Activated T-helper 17 cell treated with anti-CD3 and anti-CD28 coated beads, Interleukin-2, amount 50 U/mL, for 72 hours (primary cell): ENCODE data around the gene APMAP. TPM values are rescaled to one million over a fixed set of nuclear protein-coding genes. Genes with fewer than 3 reads are reported as not detected.

Source experiments
- ATAC-seq: fragments of 150-1000 bp; cut with Tn5 transposase; replicated peaks from 2 replicates; pipeline ENCODE4 v1.10.0; 2021; ENCODE audit warnings: mild to moderate bottlenecking, moderate library complexity
- H3K27ac Mint-ChIP-seq: one replicate; pipeline ENCODE4 v1.8.0; 2022; ENCODE audit warnings: mixed read lengths
- H3K27me3 Mint-ChIP-seq: one replicate; pipeline ENCODE4 v1.8.0; 2022; ENCODE audit warnings: mixed read lengths
- H3K36me3 Mint-ChIP-seq: one replicate; pipeline ENCODE4 v1.8.0; 2022; ENCODE audit warnings: low read depth, mild to moderate bottlenecking, mixed read lengths
- H3K4me1 Mint-ChIP-seq: one replicate; pipeline ENCODE4 v1.8.0; 2022; ENCODE audit warnings: mixed read lengths
- H3K4me3 Mint-ChIP-seq: one replicate; pipeline ENCODE4 v1.8.0; 2022; ENCODE audit warnings: mild to moderate bottlenecking, mixed read lengths
- H3K9me3 Mint-ChIP-seq: one replicate; pipeline ENCODE4 v1.8.0; 2022; ENCODE audit warnings: mixed read lengths
- total RNA-seq, 2 donors: library from RNA; stranded (reverse); gene quantifications; one replicate each; pipeline ENCODE4 v1.2.3, GENCODE V29; 2022

Gene APMAP
- total RNA-seq, 2 donors from 2014 or later: 30.7 to 49.4 TPM

DNA sequence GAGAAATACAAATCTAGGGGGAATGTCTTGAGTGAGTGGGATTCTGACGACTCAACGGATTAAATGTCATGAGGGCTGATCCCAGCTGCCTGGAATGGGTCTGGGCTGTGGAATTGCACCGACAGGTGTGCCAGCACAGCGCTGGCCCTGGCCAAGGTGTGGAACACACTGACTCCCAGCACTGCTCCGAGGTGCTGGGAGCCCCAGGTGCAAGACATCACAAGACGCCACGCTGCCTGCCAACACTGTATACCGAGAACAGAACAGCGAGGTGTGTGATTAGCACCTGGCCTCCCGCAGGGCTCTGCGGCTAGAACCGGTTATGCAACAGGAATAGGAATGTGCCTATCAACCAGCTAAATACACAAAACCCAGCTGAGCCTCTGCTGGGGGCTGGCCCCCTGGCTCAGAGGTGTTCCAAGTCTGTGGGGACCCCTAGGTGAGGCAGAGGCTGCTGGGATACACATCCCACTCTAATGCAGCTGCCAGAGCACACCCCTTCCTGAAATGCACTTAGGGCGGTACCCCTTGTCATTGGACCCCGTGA is 24.8 kb upstream of the APMAP start:
- no peaks in the 10 kb centered on the region for H3K9me3 Mint-ChIP-seq
- H3K27me3 Mint-ChIP-seq: no peaks in the 10 kb centered on the region
- H3K4me3 Mint-ChIP-seq: no peak overlapping the region
- H3K36me3 Mint-ChIP-seq: peaks cover 23% of the 10 kb centered on the region
- no peaks in the 10 kb centered on the region for H3K4me1 Mint-ChIP-seq
- ATAC-seq: no peak
- H3K27ac Mint-ChIP-seq: no peak overlapping the region

DNA sequence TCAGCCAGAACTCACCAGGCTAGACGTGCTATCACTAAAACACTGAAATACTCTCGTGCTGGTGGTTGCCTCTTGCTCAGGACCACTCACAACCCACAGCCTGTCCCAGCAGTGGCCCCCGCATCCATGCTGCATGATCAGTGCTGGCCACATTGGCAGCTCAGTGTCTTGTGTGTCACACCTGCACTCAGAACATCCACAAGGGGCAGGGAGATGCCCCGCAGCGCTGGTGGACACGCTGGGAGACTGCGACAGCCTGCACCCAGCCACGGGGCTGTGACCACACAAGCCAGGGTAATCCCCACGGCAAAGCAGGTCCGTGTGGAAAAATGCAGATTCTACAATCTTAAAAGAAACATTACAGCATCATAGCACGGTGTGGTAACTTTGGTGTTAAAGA is 23.9 kb upstream of the APMAP start:
- Mint-ChIP-seq H3K27me3 (no peaks in the 10 kb centered on the region), H3K4me3 (no peak overlapping the region), H3K4me1 (no peaks in the 10 kb centered on the region), H3K27ac (no peak overlapping the region), H3K9me3 (no peaks in the 10 kb centered on the region), H3K36me3 (peaks cover 23% of the 10 kb centered on the region)
- no peak for ATAC-seq

DNA sequence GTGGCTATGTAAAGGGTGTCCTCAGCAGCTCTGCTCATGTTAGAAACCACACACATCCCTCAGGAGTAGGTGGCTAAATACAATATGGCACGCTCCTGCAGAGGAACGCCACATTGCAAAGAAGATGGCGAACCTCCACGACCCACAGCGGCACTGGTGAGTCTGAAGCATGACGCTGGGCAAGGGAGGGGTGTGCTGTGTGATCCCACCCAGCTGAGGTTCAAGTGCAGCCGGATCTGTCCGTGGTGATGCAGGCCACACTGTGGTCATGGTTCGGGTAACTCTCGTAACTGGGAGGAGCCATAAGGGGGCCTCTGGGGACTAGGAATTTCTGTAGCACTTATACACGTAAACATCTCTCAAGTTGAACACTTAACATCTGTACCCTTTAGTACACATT is 23.4 kb upstream of the APMAP start:
- H3K9me3 Mint-ChIP-seq: no peaks in the 10 kb centered on the region
- H3K27me3 Mint-ChIP-seq: no peaks in the 10 kb centered on the region
- ATAC-seq: no peak
- H3K27ac Mint-ChIP-seq: no peak overlapping the region
- H3K4me1 Mint-ChIP-seq: no peaks in the 10 kb centered on the region
- peaks cover 24% of the 10 kb centered on the region for H3K36me3 Mint-ChIP-seq
- no peak overlapping the region for H3K4me3 Mint-ChIP-seq

DNA sequence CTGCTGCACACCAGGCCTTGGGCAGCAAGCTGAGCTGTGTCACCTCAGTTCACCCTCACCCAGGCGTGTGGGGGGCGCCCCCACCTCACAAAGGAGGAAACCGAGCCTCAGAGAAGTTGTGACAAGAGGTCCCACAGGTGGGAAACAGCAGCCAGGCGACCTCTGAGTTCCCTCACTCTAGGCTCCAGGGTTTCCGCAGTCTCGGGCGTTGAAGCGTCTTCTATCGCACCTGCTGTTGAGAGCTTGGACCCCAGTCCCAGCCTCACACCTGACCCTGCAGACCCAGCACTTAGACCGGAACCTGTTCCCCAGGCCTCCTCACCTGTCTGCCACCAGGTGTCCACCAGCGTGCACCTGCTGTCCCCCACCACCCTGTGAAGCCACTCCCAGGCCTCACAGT is 22.3 kb upstream of the APMAP start:
- no peak overlapping the region for H3K27ac Mint-ChIP-seq
- no peak for ATAC-seq
- no peaks in the 10 kb centered on the region for H3K9me3 Mint-ChIP-seq
- H3K4me1 Mint-ChIP-seq: no peaks in the 10 kb centered on the region
- peaks cover 31% of the 10 kb centered on the region for H3K36me3 Mint-ChIP-seq
- no peak overlapping the region for H3K4me3 Mint-ChIP-seq
- H3K27me3 Mint-ChIP-seq: no peaks in the 10 kb centered on the region

DNA sequence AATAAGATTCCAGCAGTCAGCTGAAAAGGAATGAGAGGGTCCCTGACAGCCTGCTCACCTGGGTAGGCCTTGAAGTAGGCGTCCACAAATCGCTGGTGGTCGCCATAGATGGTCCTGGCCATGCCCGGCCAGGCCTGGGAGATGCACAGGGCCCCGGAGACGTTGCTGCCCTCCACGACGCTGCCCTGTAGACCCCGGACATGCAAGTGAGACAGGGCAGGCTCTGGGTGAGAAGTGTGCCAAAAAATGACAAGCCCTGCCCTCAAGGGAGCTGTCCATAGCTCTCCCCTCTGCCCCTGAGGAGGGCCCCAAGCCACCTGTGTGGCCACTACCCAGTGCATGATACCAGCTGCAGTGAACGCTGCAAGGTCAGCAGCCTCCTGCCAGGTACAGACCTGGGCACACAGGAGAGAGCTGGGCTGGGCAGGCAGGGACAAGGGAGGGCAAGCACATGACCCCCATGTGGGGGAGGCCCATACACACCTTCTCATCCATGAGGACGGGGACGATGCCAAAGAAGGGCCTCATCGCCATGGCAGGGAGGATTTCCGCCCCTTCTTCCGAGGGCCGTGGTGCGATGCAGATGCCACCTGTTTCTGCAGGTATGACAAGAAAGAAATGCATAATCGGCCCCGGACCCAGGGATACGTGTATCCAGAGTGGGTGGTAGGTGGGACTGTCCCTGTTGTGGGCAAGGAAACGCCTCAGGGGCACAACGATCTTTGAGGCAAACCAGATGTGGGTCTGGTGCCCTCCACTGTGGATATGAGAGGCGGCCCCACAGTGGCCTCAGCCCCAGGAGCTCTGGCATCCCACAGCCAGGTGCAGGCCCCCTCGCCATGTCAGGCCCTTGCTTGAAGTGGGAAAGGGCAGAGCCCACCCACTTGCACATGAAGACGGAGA is 21.2 kb upstream of the APMAP start:
- H3K36me3 Mint-ChIP-seq: peaks cover 36% of the 10 kb centered on the region
- no peaks in the 10 kb centered on the region for H3K27me3 Mint-ChIP-seq
- H3K27ac Mint-ChIP-seq: no peak overlapping the region
- no peaks in the 10 kb centered on the region for H3K4me1 Mint-ChIP-seq
- H3K4me3 Mint-ChIP-seq: no peak overlapping the region
- no peak for ATAC-seq
- no peaks in the 10 kb centered on the region for H3K9me3 Mint-ChIP-seq

DNA sequence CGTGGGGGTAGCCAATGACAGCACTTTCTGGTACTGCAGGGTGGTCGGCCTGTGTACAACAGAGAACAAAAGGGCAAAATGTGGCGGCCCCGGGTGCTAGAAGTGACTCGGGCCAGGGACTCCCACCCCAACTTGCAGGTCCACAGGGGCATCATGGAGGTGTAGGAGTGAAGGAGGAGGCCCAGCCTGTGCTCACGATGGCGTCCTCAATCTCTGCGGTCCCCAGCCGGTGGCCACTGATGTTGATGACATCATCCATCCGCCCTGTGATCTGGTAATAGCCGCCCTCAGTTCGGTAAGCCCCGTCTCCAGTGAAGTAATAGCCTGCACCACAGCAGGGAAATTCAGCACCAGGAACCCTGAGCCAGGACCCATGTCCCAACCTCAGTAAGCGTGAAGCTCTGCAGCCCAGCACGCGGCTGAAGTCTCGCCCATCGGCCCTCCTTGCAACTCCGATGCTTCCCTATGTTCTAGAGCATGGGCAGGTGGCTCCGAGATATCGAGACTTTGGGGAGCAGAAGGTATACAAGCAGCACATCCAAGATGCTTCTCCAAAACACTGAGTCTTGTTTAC is 20.2 kb upstream of the APMAP start:
- H3K4me3 Mint-ChIP-seq: no peak overlapping the region
- no peak overlapping the region for H3K27ac Mint-ChIP-seq
- ATAC-seq: no peak
- H3K36me3 Mint-ChIP-seq: peaks cover 46% of the 10 kb centered on the region
- H3K9me3 Mint-ChIP-seq: no peaks in the 10 kb centered on the region
- no peaks in the 10 kb centered on the region for H3K27me3 Mint-ChIP-seq
- H3K4me1 Mint-ChIP-seq: no peaks in the 10 kb centered on the region

DNA sequence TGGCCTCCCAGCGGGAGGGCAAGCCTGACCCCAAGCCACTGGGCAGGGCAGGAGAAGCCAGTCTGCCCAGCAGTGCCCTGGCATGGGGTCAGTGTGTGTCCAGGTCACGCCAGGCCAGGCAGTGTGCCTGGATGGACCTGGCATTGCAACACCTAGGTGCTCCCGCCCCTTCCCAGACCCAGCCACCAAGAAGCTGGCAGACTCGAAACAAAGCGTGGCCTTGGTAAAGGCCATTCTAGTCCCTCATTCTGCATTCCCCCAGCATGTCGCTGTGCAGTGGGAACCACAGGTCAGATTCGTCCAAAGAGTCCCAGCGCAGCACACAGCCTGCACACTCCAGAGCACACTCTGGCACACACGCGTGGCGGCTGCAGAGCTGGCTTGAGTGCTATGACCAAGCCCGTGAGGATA is 19.3 kb upstream of the APMAP start:
- H3K36me3 Mint-ChIP-seq: peaks cover 49% of the 10 kb centered on the region
- ATAC-seq: no peak

DNA sequence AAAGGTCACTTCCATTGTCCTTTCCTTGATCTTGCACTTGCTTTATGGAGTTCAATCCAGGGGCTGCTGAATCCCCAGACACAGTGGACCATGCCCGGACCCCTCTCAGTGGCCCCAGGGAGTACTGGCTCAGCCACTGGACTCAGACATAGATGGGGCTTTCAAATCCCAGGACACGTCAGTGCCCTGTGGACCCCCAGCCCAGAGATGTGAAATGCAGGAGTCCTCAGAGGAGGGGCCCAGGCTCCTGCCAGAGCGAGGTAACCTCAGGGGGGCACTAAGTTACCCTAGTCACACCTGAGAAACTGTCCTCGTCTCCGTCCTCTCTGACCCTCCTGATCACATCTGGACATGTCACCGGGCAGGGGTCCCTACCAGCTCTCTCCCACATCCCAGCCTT is 18.7 kb upstream of the APMAP start:
- H3K4me1 Mint-ChIP-seq: no peaks in the 10 kb centered on the region
- no peaks in the 10 kb centered on the region for H3K9me3 Mint-ChIP-seq
- no peak overlapping the region for H3K27ac Mint-ChIP-seq
- no peaks in the 10 kb centered on the region for H3K27me3 Mint-ChIP-seq
- H3K36me3 Mint-ChIP-seq: peaks cover 55% of the 10 kb centered on the region
- no peak for ATAC-seq
- no peak overlapping the region for H3K4me3 Mint-ChIP-seq

More for the DNA sequence above, 19.3 kb upstream of the APMAP start:
- H3K27ac Mint-ChIP-seq: no peak overlapping the region
- no peaks in the 10 kb centered on the region for H3K27me3 Mint-ChIP-seq
- H3K4me1 Mint-ChIP-seq: no peaks in the 10 kb centered on the region
- no peak overlapping the region for H3K4me3 Mint-ChIP-seq
- H3K9me3 Mint-ChIP-seq: no peaks in the 10 kb centered on the region

DNA sequence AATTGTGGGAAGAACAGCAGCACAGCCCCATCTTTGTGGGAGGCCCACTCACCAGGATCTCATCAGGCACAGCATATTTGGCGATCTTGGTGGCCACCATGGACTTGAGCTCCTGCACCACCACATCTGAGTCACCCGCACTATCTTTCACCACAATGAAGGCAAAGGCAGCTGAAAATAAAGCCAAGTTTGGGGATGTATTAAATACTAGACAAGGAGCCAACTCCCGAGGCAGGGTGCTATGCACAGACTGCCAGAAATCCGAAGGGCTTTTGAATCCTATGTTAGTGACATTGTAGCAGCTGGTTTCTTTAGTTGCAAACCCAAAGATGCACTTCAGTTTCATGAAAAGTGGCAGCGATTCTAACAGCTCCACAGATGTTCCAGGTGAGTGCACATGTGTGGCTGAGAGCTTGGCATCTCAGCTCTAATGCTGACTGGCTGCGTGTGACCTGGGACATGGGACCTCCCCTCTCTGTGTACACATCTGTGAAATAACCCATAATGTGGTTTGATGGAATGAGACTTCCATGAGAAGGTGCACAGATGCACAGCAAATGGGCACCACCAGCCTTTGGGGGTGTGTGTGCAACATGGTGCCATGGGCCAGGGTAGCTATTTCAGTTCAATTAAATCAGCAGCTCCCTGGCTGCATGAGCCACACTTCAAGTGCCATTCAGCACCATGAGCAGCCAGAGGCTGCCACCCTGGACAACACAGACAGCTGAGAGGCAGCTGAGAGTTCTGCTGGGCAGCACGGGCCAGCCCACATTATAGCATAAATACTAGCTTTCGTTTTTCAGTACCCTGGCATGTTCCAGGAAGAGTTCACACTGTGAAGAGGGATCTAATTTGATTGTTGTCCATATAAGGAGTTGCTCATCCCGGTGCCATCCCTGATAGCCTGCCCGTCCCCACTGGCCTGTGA is 16.9 kb upstream of the APMAP start:
- no peaks in the 10 kb centered on the region for H3K9me3 Mint-ChIP-seq
- no peak overlapping the region for H3K4me3 Mint-ChIP-seq
- H3K27ac Mint-ChIP-seq: peak overlapping the region; percentile 20
- H3K4me1 Mint-ChIP-seq: no peaks in the 10 kb centered on the region
- peaks cover 66% of the 10 kb centered on the region for H3K36me3 Mint-ChIP-seq
- no peaks in the 10 kb centered on the region for H3K27me3 Mint-ChIP-seq
- ATAC-seq: no peak

DNA sequence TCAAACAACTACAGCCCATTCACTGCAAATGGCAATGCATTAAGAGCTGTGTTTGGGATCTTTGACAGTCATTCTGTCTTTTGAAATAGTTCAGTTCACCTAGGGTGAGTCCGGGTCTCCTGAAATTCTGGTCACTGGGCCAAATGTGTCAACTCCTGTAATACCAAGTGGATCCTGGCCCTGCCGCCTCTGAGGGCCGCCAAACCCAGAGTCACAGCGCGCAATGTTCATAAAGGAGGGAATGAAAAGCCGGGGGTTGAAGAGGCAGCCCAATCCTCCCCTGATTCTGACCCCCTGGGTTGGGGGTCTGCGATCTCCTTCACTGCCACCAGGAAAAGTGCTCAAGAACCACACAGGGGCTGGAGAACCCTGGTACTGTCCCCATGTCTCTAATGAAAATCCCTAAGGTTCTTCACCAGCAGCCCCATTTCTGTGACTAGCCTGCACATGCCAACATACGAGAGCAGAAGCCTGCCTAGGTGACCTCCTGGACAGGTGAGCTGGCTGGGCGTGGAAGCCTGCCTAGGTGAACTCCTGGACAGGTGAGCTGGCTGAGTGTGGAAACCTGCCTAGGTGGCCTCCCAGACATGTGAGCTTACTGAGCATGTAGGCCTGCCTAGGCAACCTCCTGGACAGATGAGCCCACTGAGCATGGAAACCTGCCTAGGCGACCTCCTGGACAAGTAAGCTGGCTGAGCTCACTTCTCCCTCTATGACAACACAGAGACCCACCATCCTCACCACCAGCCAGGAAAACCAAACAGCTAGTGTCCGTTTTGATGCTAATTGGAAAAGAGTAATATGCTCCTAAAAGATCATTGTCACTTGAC is 16.1 kb upstream of the APMAP start:
- Mint-ChIP-seq H3K4me1 (no peaks in the 10 kb centered on the region), H3K27me3 (no peaks in the 10 kb centered on the region), H3K27ac (peak overlapping the region; percentile 20), H3K9me3 (no peaks in the 10 kb centered on the region), H3K4me3 (no peak overlapping the region), H3K36me3 (peaks cover 69% of the 10 kb centered on the region)
- ATAC-seq: no peak

DNA sequence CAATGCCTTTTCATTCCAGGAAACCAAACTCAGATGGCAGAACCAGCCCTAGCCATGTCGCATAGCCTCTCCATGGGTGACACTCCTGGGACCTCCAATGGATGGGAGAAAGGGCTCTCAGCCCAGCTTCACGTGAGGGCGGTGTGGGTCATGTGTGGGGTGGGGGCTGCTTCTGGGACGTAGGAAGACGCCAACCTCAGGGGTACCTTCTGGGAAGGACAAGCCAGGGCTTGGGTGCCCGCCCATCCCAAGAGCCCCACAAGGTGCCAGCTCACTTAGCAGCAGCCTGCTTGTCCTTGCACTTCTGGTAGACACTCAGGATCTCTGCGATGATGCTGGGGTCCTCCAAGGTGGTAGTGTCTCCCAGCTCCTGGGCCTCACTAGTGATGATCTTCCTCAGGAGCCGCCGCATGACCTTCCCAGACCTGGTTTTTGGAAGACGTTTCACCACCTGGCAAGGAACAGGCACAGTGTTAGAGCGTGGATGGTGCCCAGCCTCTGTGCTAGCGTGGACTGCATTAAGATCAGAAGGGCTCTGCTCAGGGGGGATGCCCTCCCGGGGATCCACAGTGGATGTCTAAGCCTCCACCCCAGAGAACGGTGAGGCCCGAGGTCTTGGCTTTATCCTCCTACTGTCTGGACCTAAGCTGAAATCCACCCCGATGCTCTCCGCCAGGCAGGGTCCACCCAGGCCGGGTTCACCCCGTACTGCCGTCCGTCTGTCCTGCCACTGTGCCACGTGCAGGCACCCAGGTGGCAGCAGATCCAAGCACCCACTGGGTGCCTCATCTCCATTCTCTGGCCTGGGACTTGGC is 15.1 kb upstream of the APMAP start:
- no peaks in the 10 kb centered on the region for H3K27me3 Mint-ChIP-seq
- no peaks in the 10 kb centered on the region for H3K9me3 Mint-ChIP-seq
- ATAC-seq: no peak
- peaks cover 71% of the 10 kb centered on the region for H3K36me3 Mint-ChIP-seq
- H3K4me1 Mint-ChIP-seq: no peaks in the 10 kb centered on the region
- no peak overlapping the region for H3K27ac Mint-ChIP-seq
- no peak overlapping the region for H3K4me3 Mint-ChIP-seq

DNA sequence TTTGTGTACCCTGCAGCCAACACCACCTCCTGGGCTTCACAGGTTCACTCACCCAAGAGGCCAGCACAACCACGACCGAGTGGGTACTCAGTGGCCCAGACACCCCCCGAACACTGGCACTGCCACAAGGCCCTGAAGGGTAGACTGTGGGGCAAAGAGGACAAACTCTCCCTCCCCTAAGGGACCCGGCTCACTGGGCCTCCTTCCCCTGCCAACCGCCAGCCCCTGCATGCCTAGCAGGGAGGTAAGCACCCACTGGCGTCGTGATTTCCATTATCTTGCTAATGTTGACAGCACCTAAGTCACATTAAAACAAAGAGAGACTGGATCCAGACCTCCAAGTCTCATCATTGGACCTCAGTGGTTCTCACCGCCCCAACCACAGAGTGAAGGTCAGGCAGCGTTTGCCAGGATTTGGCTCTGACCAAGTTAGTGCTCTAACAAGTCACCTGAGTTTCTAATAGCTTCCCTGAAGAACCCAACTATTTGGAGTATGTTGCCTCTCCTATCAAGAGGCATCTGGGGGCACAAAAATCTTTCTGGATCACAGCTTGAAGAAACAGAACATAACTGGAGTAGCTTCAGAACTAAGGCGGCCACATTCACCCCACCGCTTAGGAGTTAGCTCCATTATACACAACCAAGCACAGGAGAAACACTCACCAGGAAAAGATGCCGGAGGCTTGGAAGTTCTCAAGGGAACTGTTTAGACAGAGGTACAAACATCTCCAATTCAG is 14.0 kb upstream of the APMAP start:
- Mint-ChIP-seq H3K27ac (peak overlapping the region; percentile 25), H3K9me3 (no peaks in the 10 kb centered on the region), H3K27me3 (no peaks in the 10 kb centered on the region), H3K36me3 (peaks cover 70% of the 10 kb centered on the region), H3K4me1 (no peaks in the 10 kb centered on the region), H3K4me3 (no peak overlapping the region)
- ATAC-seq: no peak
